ENCODE data around the gene AK5.

DNA sequence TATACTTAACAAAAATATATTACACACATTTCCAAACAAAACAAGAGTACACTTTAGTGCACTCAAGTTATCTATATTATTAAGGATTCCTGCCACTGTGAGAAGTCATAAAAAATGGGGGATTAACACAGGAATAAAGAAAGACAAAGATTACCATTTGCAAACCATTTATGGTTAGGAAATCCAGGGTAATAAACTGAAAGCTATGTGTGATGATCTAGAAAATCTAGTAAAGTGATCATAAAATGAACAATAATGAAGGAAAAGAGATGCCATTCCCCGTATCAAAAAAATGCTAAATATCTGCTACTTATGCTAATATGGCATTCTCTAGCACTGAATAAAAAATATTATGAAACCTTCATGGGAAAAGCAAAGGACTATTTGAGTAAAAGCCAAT is 101.4 kb downstream of the AK5 start:
- TF ChIP-seq POLR2A (IDR thresholded peaks at IDR 0.05) (no peak), EP300 (IDR thresholded peaks at IDR 0.05; ENCODE audit: low read depth) (no peak)
- TF ChIP-seq, protein P1, sequence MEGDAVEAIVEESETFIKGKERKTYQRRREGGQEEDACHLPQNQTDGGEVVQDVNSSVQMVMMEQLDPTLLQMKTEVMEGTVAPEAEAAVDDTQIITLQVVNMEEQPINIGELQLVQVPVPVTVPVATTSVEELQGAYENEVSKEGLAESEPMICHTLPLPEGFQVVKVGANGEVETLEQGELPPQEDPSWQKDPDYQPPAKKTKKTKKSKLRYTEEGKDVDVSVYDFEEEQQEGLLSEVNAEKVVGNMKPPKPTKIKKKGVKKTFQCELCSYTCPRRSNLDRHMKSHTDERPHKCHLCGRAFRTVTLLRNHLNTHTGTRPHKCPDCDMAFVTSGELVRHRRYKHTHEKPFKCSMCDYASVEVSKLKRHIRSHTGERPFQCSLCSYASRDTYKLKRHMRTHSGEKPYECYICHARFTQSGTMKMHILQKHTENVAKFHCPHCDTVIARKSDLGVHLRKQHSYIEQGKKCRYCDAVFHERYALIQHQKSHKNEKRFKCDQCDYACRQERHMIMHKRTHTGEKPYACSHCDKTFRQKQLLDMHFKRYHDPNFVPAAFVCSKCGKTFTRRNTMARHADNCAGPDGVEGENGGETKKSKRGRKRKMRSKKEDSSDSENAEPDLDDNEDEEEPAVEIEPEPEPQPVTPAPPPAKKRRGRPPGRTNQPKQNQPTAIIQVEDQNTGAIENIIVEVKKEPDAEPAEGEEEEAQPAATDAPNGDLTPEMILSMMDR (IDR thresholded peaks at IDR 0.05), result no peak

All from transverse colon (tissue), 3 donors.